GM18519 (cell line): ENCODE results near the gene ALDH1L1.

Experiments
- ATAC-seq: cut with Tn5 transposase; IDR thresholded peaks from one replicate; pipeline ENCODE4 v1.9.1; 2021; ENCODE audit warnings: mild to moderate bottlenecking, moderate library complexity; ENCODE audit not compliant: unreplicated experiment, low FRiP score

ALDH1L1 gene

GRCh38 chr3:126155819-126156218, 24.6 kb downstream of the ALDH1L1 start:
- no peak for ATAC-seq

GRCh38 chr3:126155280-126155640, 25.1 kb downstream of the ALDH1L1 start:
- ATAC-seq = no peak

- no peak for ATAC-seq
Measured at GRCh38 chr3:126154391-126155279, 25.8 kb downstream of the ALDH1L1 start.

- ATAC-seq = no peak
Measured at GRCh38 chr3:126153695-126154360, 26.6 kb downstream of the ALDH1L1 start.

GRCh38 chr3:126152901-126153694, 27.3 kb downstream of the ALDH1L1 start:
- no peak for ATAC-seq

GRCh38 chr3:126152458-126152857, 27.9 kb downstream of the ALDH1L1 start:
- no peak for ATAC-seq

GRCh38 chr3:126151562-126152302, 28.7 kb downstream of the ALDH1L1 start:
- ATAC-seq = no peak

GRCh38 chr3:126149960-126150515, 30.3 kb downstream of the ALDH1L1 start:
- ATAC-seq = no peak

- no peak for ATAC-seq
Measured at GRCh38 chr3:126149256-126149902, 31.0 kb downstream of the ALDH1L1 start.

- no peak for ATAC-seq
Measured at GRCh38 chr3:126147932-126148683, 32.3 kb downstream of the ALDH1L1 start.

- ATAC-seq = no peak
Measured at GRCh38 chr3:126147147-126147931, 33.0 kb downstream of the ALDH1L1 start.

GRCh38 chr3:126146525-126147146, 33.8 kb downstream of the ALDH1L1 start:
- ATAC-seq = no peak

- no peak for ATAC-seq
Measured at GRCh38 chr3:126146034-126146433, 34.4 kb downstream of the ALDH1L1 start.

GRCh38 chr3:126142652-126143051, 37.7 kb downstream of the ALDH1L1 start:
- ATAC-seq = no peak

- ATAC-seq = no peak
Measured at GRCh38 chr3:126137490-126138130, 42.8 kb downstream of the ALDH1L1 start.

- ATAC-seq = no peak
Measured at GRCh38 chr3:126136428-126137220, 43.8 kb downstream of the ALDH1L1 start.
